Upper lobe of left lung (tissue), 6 donors: ENCODE data around the gene PPIP5K1. TPM values are rescaled to one million over a fixed set of nuclear protein-coding genes. Genes with fewer than 3 reads are reported as not detected.

Experiments used
- ATAC-seq, 2 donors: fragments of 200-7000 bp; cut with Tn5 transposase; one replicate each; pipeline ENCODE4 v1.9.1; 2022; ENCODE audit warnings: mild to moderate bottlenecking in 2 of 2, moderate library complexity in 2 of 2; ENCODE audit not compliant: low FRiP score in 2 of 2
- DNase-seq, 2 donors: peaks; one replicate each; pipeline ENCODE4 v3.0.0-alpha.2; 2019 to 2020
- H3K27ac ChIP-seq, 4 donors: fragments of 200-600 bp; sonication (generic); one replicate each; pipeline ENCODE4 v1.5.1; 2016 to 2019
- H3K27me3 ChIP-seq, 4 donors: fragments of 200-600 bp; sonication (generic); one replicate each; pipeline ENCODE4 v1.5.1; 2017 to 2019
- H3K36me3 ChIP-seq, 4 donors: fragments of 200-600 bp; sonication (generic); one replicate each; pipeline ENCODE4 v1.5.1; 2016 to 2019
- H3K4me1 ChIP-seq, 4 donors: fragments of 200-600 bp; sonication (generic); one replicate each; pipeline ENCODE4 v1.5.1; 2018 to 2019
- H3K4me3 ChIP-seq, 4 donors: fragments of 200-600 bp; sonication (generic); one replicate each; pipeline ENCODE4 v1.5.1; 2017 to 2019; ENCODE audit warnings: mild to moderate bottlenecking in 2 of 4, moderate library complexity in 1 of 4
- H3K9me3 ChIP-seq, 4 donors: fragments of 200-600 bp; sonication (generic); one replicate each; pipeline ENCODE4 v1.5.1; 2018 to 2019
- EP300 ChIP-seq, 4 donors: sonication (generic); formaldehyde crosslinking; IDR thresholded peaks; one replicate each; pipeline ENCODE4 v1.5.1; 2017; ENCODE audit warnings: antibody characterized with exemption in 4 of 4, control low read depth in 2 of 4
- POLR2A ChIP-seq, 4 donors: fragments of 450-650 bp; IDR thresholded peaks; one replicate each; pipeline ENCODE4 v1.5.1; 2016 to 2017; ENCODE audit warnings: antibody characterized with exemption in 4 of 4, mild to moderate bottlenecking in 2 of 4
- POLR2AphosphoS5 ChIP-seq, 2 donors: sonication (generic); formaldehyde crosslinking; IDR thresholded peaks; one replicate each; pipeline ENCODE4 v1.5.1; 2017; ENCODE audit warnings: antibody characterized with exemption in 2 of 2
- WGBS, 2 donors: methylation state at CpG; one replicate each; pipeline ENCODE4 v1.1.5; 2017 to 2018; 5-methylcytosine and 5-hydroxymethylcytosine counted together
- total RNA-seq, 6 donors: library from RNA; depleted of rRNA in 4 of 6; stranded (reverse); fragments of >200 nt in 4 of 6; gene quantifications; one replicate each; pipeline versions ENCODE4 v1.1.0 to v1.2.1, GENCODE V29; 2016 to 2021
- TF ChIP-seq, protein P1 (sequence below), 6 experiments: fragments of 450-650 bp in 4 of 6; fragments of 200-600 bp in 2 of 6; sonication (generic) in 2 of 6; IDR thresholded peaks; one replicate each; pipeline ENCODE4 v1.5.1; 2016 to 2019; ENCODE audit warnings: antibody characterized with exemption in 6 of 6
- donor health status: DM: no; HTN: no; CAD: no; lungs with moderate emphysema.
- donor health status: DM: no; HTN: yes; CAD: no; lungs with severe emphysema.

PPIP5K1 gene
- total RNA-seq, 6 donors from 2014 or later: 7.1 to 71.2 (median 30.1) TPM

- ATAC-seq: no peak
- Histone ChIP-seq H3K9me3 (no peaks in the 10 kb centered on the region), H3K36me3 (no peaks in the 10 kb centered on the region), H3K4me3 (no peak overlapping the region), H3K27me3 (peaks cover 0 to 3% (median 0%) of the 10 kb centered on the region in 4 donors), H3K4me1 (peaks cover 17 to 30% (median 23%) of the 10 kb centered on the region in 4 donors), H3K27ac (no peak overlapping the region)
- no peak for DNase-seq
- TF ChIP-seq POLR2AphosphoS5 (IDR thresholded peaks at IDR 0.05): no peak
- TF ChIP-seq, protein P1, sequence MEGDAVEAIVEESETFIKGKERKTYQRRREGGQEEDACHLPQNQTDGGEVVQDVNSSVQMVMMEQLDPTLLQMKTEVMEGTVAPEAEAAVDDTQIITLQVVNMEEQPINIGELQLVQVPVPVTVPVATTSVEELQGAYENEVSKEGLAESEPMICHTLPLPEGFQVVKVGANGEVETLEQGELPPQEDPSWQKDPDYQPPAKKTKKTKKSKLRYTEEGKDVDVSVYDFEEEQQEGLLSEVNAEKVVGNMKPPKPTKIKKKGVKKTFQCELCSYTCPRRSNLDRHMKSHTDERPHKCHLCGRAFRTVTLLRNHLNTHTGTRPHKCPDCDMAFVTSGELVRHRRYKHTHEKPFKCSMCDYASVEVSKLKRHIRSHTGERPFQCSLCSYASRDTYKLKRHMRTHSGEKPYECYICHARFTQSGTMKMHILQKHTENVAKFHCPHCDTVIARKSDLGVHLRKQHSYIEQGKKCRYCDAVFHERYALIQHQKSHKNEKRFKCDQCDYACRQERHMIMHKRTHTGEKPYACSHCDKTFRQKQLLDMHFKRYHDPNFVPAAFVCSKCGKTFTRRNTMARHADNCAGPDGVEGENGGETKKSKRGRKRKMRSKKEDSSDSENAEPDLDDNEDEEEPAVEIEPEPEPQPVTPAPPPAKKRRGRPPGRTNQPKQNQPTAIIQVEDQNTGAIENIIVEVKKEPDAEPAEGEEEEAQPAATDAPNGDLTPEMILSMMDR (IDR thresholded peaks at IDR 0.05): no peak
- no peak for TF ChIP-seq EP300 (IDR thresholded peaks at IDR 0.05)
- TF ChIP-seq POLR2A (IDR thresholded peaks at IDR 0.05): no peak
- 44 to 45% methylated on average over 2 of the region's 2 CpGs for WGBS, 2 donors
These were observed 74.3 kb downstream of the PPIP5K1 start for GRCh38 chr15:43515741-43516140.

GRCh38 chr15:43514241-43515057, 75.6 kb downstream of the PPIP5K1 start:
- WGBS, 2 donors: 67 to 71% methylated on average over 3 to 4 of the region's 4 CpGs
- TF ChIP-seq EP300 (IDR thresholded peaks at IDR 0.05): no peak
- TF ChIP-seq POLR2A (IDR thresholded peaks at IDR 0.05): no peak
- TF ChIP-seq, protein P1 (IDR thresholded peaks at IDR 0.05): peak in 4 of 6 experiments; percentile 21 to 46 (median 26)
- Histone ChIP-seq H3K36me3 (no peaks in the 10 kb centered on the region), H3K27me3 (peaks cover 0 to 3% (median 0%) of the 10 kb centered on the region in 4 donors), H3K9me3 (no peaks in the 10 kb centered on the region), H3K27ac (no peak overlapping the region), H3K4me3 (no peak overlapping the region), H3K4me1 (peaks cover 19 to 40% (median 28%) of the 10 kb centered on the region in 4 donors)
- DNase-seq: no peak
- ATAC-seq: peak in 1 of 2 donors; percentile 20

GRCh38 chr15:43513550-43513949, 76.5 kb downstream of the PPIP5K1 start:
- DNase-seq (no peak), ATAC-seq (no peak)
- WGBS, 2 donors: 62 to 77% methylated on average over 1 of the region's 1 CpG
- TF ChIP-seq EP300 (IDR thresholded peaks at IDR 0.05) (no peak), POLR2AphosphoS5 (IDR thresholded peaks at IDR 0.05) (no peak), POLR2A (IDR thresholded peaks at IDR 0.05) (no peak)
- TF ChIP-seq, protein P1 (IDR thresholded peaks at IDR 0.05): no peak
- Histone ChIP-seq H3K4me1 (peaks cover 19 to 41% (median 25%) of the 10 kb centered on the region in 4 donors), H3K27ac (no peak overlapping the region), H3K9me3 (no peaks in the 10 kb centered on the region), H3K4me3 (no peak overlapping the region), H3K27me3 (peaks cover 0 to 3% (median 0%) of the 10 kb centered on the region in 4 donors), H3K36me3 (no peaks in the 10 kb centered on the region)

DNA sequence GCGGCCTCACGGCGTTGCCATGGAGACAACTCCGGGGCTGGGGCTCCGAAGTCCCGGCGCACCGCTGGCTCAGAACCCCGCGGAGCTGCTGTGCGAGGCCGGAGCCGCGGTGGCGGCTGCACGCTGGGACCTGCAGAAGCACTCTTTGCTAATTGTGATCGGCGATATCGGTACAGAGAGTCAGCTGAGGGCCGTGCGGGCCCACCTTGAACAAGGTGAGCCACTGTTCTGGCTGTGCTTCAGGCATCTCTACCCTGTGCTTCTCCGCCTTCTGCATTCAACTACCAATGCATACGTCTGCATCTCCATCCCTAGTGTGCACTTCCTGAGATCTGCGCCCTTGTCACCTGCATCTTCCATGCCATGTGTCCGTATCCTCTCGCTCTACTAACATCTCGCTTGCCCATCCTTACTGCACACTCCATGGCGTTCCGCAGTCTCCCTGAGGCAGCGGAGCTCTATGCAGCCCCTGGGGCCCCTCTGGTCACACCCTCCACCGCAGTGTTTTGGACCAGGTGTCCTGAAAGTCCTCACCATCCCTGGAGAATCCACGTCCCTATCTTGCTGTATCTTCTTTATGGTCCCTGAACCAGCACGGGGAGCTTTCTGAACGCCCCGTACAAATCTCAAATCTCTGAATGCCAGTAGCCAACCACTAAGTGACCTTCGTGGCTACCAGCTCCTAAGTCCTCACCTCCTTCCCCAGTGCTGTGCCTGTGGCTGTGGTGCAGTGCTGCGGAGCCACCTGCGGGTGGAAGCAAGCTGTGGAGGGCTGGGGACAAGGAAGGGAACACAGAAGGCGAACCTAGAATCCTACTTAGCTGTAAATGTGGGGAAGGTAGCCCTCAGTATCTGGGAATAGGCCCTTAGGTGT, 78.8 kb downstream of the PPIP5K1 start:
- WGBS, 2 donors: 8 to 12% methylated on average over 37 to 39 of the region's 39 CpGs
- peaks cover 6 to 22% (median 13%) of the 10 kb centered on the region in 4 donors for H3K4me1 ChIP-seq
- peak overlapping the region; percentile 47 to 76 (median 63) for H3K4me3 ChIP-seq
- no peaks in the 10 kb centered on the region for H3K9me3 ChIP-seq
- no peaks in the 10 kb centered on the region for H3K27me3 ChIP-seq
- DNase-seq (no peak), ATAC-seq (no peak)
- peak overlapping the region in 3 of 4 donors; percentile 75 to 80 (median 75) for H3K27ac ChIP-seq
- TF ChIP-seq EP300 (IDR thresholded peaks at IDR 0.05): no peak
- no peak for TF ChIP-seq POLR2AphosphoS5 (IDR thresholded peaks at IDR 0.05)
- TF ChIP-seq, protein P1 (IDR thresholded peaks at IDR 0.05): peak in 1 of 6 experiments; percentile 0
- peak in 1 of 4 donors; percentile 30 for TF ChIP-seq POLR2A (IDR thresholded peaks at IDR 0.05)
- no peaks in the 10 kb centered on the region for H3K36me3 ChIP-seq
